Left ventricle myocardium inferior (tissue), 1 donor: ENCODE data around the gene TSKU. TPM values are rescaled to one million over a fixed set of nuclear protein-coding genes. Genes with fewer than 3 reads are reported as not detected.

ENCODE experiments used
- DNase-seq: peaks from one replicate; pipeline ENCODE4 v3.0.0-alpha.2; 2020
- H3K27ac ChIP-seq: fragments of 200-600 bp; replicated peaks from 2 replicates; pipeline ENCODE4 v1.8.0; 2021
- H3K27me3 ChIP-seq: fragments of 200-600 bp; 2 replicates; pipeline ENCODE4 v1.8.0; 2021; ENCODE audit warnings: low read depth
- H3K36me3 ChIP-seq: fragments of 200-600 bp; 2 replicates; pipeline ENCODE4 v1.8.0; 2021
- H3K4me1 ChIP-seq: fragments of 200-600 bp; 2 replicates; pipeline ENCODE4 v1.8.0; 2021
- H3K4me3 ChIP-seq: fragments of 200-600 bp; 2 replicates; pipeline ENCODE4 v1.8.0; 2021; ENCODE audit warnings: mild to moderate bottlenecking, moderate library complexity
- H3K9me3 ChIP-seq: fragments of 200-600 bp; replicated peaks from 2 replicates; pipeline ENCODE4 v1.8.0; 2021
- intact Hi-C: fragments of 100-400 bp; cut with micrococcal nuclease; formaldehyde crosslinking; loops from one replicate; pipeline ENCODE4 v1.11.0; 2022
- total RNA-seq: library from RNA; stranded (reverse); fragmentation: NEBNext Ultra II Directional; extraction: Animal tissue kit (Norgen Biotek cat#: 25700); gene quantifications from one replicate; pipeline ENCODE4 v1.2.1, GENCODE V29; 2021
- TF ChIP-seq, protein P1 (sequence below): fragments of 200-600 bp; IDR thresholded peaks from 2 replicates; pipeline ENCODE4 v1.8.0; 2021; ENCODE audit warnings: antibody characterized with exemption, mild to moderate bottlenecking, borderline replicate concordance
- donor health status: DM: no; HTN: yes; CAD: no; lungs with severe emphysema.

Gene TSKU
- total RNA-seq, 1 donor from 2014 or later = 12.1 TPM

DNA sequence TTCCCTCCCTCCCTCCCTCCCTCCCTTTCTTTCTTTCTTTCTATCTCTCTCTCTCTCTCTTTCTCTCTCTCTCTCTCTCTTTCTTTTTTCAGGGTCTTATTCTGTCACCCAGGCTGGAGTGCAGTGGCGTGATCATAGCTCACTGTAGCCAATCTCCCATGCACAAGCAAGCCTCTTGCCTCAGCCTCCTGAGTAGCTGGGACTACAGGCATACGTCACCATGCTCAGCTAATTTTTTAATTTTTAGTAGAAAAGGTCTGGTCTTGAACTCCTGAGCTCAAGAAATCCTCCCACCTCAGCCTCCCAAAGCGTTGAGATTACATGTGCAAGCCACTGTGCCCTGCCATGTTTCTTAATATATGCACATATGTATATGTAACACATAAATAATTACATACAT is 19.0 kb downstream of the TSKU start:
- no peak for DNase-seq

DNA sequence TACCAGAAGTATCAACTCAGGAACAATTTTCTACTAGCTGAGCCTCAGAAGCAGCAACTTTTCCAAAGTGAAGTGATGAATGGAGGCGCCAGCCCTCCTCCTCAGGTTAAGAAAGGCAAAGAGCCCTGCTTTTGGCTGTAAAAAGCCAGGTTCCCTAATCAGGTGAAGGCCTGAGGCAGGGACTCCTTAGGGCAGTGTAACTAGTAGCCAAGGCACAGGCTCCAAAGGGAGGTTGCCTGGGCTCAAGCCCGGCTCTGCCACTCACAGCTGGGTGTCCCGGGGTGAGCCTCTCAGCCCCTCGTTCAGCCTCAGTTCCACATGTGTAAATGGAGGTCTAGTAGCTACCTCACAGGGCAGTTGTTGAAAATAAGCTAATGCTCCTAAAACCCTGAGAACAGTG is 19.5 kb downstream of the TSKU start:
- Histone ChIP-seq H3K9me3 (no peaks in the 10 kb centered on the region), H3K27ac (no peak overlapping the region), H3K36me3 (no peaks in the 10 kb centered on the region), H3K4me3 (no peak overlapping the region), H3K27me3 (no peaks in the 10 kb centered on the region), H3K4me1 (peaks cover 51% of the 10 kb centered on the region)
- intact Hi-C loops = no loop called here
- DNase-seq = no peak
- TF ChIP-seq, protein P1, sequence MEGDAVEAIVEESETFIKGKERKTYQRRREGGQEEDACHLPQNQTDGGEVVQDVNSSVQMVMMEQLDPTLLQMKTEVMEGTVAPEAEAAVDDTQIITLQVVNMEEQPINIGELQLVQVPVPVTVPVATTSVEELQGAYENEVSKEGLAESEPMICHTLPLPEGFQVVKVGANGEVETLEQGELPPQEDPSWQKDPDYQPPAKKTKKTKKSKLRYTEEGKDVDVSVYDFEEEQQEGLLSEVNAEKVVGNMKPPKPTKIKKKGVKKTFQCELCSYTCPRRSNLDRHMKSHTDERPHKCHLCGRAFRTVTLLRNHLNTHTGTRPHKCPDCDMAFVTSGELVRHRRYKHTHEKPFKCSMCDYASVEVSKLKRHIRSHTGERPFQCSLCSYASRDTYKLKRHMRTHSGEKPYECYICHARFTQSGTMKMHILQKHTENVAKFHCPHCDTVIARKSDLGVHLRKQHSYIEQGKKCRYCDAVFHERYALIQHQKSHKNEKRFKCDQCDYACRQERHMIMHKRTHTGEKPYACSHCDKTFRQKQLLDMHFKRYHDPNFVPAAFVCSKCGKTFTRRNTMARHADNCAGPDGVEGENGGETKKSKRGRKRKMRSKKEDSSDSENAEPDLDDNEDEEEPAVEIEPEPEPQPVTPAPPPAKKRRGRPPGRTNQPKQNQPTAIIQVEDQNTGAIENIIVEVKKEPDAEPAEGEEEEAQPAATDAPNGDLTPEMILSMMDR = no peak

More for the DNA sequence above, 19.0 kb downstream of the TSKU start:
- Histone ChIP-seq H3K27ac (no peak overlapping the region), H3K4me3 (no peak overlapping the region), H3K4me1 (peaks cover 47% of the 10 kb centered on the region), H3K9me3 (no peaks in the 10 kb centered on the region), H3K27me3 (no peaks in the 10 kb centered on the region), H3K36me3 (no peaks in the 10 kb centered on the region)
- TF ChIP-seq, protein P1 = no peak
- intact Hi-C loops = no loop called here

DNA sequence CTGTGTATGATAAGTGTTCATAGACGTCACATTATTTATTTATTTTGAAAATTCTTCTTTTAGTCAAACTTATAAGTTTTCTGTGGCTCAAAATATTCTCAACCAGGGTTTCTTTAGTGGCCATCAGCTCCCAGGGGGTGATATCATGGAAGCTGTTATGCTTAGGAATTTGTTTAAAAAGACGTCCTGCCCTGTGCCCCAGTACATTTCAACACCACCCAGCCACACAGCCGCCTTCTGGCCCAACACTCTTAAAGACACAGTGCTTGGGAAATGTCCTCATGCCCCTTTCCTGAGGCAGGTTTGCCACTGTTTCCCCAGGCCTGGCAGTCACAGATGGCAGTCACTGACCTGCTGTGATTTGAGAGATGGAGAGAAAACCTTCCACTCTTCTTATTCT is 19.9 kb downstream of the TSKU start:
- TF ChIP-seq, protein P1 = no peak
- DNase-seq = no peak
- Histone ChIP-seq H3K4me1 (peaks cover 52% of the 10 kb centered on the region), H3K27me3 (no peaks in the 10 kb centered on the region), H3K4me3 (no peak overlapping the region), H3K27ac (no peak overlapping the region), H3K36me3 (no peaks in the 10 kb centered on the region), H3K9me3 (no peaks in the 10 kb centered on the region)
- intact Hi-C loops = no loop called here

DNA sequence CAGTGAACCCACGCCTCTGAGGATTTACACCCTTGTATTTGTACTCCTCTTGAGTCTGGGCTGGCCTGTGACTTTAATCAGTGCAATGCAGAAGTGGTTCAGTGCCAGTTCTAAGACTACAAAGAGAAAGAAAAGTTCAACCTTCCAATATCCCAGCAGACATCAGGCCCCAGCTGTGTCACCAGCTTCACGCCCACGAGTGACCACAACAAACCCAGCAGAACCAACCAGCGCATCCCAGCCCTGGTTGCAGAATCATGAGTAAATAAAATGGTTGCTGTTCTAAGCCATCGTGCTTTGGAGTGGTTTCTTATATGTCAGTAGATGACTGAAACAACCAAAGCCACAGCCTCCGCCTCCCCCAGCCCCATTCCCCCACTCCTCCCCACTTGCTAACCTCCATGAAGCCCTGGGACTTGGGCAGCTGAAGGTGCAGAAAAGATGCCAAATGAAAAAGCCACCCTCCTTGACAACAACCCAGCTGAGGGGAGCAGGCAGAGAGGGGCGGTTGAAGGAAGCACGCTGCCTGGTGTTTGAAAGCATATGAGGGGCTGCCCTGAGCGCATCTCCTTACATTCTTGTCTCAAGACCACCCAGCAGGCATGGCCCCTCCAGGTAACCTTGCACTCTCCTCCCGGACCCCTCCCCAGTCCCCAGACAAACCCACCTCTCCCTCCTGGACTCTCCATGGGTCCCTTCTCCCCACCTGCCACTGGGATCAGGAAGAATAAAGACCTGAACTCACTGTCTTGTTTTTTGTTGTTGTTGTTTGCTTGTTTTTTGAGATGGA is 20.9 kb downstream of the TSKU start:
- TF ChIP-seq, protein P1 = no peak
- Histone ChIP-seq H3K27me3 (no peaks in the 10 kb centered on the region), H3K4me3 (no peak overlapping the region), H3K27ac (no peak overlapping the region), H3K9me3 (no peaks in the 10 kb centered on the region), H3K4me1 (peaks cover 45% of the 10 kb centered on the region), H3K36me3 (no peaks in the 10 kb centered on the region)
- intact Hi-C loops = no loop called here
- DNase-seq = no peak

DNA sequence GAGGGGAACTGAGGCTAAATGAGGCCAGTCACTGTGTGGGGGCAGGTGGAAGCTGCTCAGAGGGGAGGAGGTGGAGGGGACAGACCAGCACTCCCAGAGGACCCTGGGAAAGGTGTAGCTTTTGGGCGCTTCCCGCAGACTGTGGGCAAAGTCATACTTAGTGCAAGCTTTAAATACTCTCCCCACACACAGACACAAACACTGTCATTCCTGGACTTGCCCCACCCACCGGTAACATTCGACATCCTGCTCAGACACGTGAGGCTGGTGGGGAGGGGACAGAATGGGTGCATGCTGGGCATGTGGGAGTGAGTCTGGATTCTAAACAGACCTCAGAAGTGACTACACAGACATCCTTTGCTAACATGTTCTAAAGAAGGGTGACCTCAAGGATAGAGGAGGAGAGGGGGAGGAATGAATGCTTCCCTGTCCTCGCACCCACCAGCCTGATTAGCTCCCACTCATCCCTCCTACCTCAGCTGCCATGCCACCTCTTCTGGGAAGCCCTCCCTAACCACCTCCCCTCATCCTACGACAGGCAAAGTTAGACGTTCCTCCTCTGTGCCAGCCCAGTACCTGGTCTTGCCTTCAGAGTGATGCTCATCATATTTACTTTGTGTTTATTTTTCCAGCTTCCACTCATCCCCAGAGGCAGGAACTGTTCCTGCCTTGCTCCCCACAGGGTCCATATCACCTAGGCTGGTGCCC is 22.2 kb downstream of the TSKU start:
- DNase-seq = no peak
- Histone ChIP-seq H3K27me3 (no peaks in the 10 kb centered on the region), H3K9me3 (no peaks in the 10 kb centered on the region), H3K27ac (no peak overlapping the region), H3K4me1 (peaks cover 36% of the 10 kb centered on the region), H3K36me3 (no peaks in the 10 kb centered on the region), H3K4me3 (no peak overlapping the region)
- TF ChIP-seq, protein P1 = no peak
- intact Hi-C loops = no loop called here
